DOHH2 (cell line): ENCODE results near the gene LANCL2.

Source experiments
- H3F3A ChIP-seq: fragments of 200-600 bp; sonication (generic), shearing (Covaris generic); 2 replicates; pipeline ENCODE4 v1.6.0; 2016; ENCODE audit warnings: antibody characterized with exemption, mild to moderate bottlenecking; ENCODE audit not compliant: control insufficient read depth, insufficient read depth
- H3K27ac ChIP-seq: fragments of 200-600 bp; sonication (generic); 2 replicates; pipeline ENCODE4 v1.5.1; 2014; ENCODE audit warnings: low read depth, mild to moderate bottlenecking, low read length, moderate library complexity
- H3K27me3 ChIP-seq: fragments of 200-600 bp; sonication (generic); 2 replicates; pipeline ENCODE4 v1.6.1; 2014; ENCODE audit warnings: mild to moderate bottlenecking, low read length, mixed read lengths; ENCODE audit not compliant: control insufficient read depth
- H3K36me3 ChIP-seq: fragments of 200-600 bp; sonication (generic); 2 replicates; pipeline ENCODE4 v1.6.1; 2014; ENCODE audit warnings: mild to moderate bottlenecking, low read length, moderate library complexity, mixed read lengths; ENCODE audit not compliant: control insufficient read depth
- H3K4me1 ChIP-seq: fragments of 200-600 bp; sonication (generic); 2 replicates; pipeline ENCODE4 v1.6.1; 2014; ENCODE audit warnings: mild to moderate bottlenecking, low read length, mixed read lengths; ENCODE audit not compliant: control insufficient read depth
- H3K4me2 ChIP-seq: fragments of 200-600 bp; sonication (generic); 2 replicates; pipeline ENCODE4 v1.6.0; 2014; ENCODE audit warnings: mild to moderate bottlenecking, low read length, moderate library complexity
- H3K4me3 ChIP-seq: fragments of 200-600 bp; sonication (generic); 2 replicates; pipeline ENCODE4 v1.5.1; 2014; ENCODE audit warnings: mild to moderate bottlenecking, low read length, mixed read lengths
- H3K79me2 ChIP-seq: fragments of 200-600 bp; sonication (generic); 2 replicates; pipeline ENCODE4 v1.6.1; 2014; ENCODE audit warnings: mild to moderate bottlenecking, low read length, mixed read lengths; ENCODE audit not compliant: control insufficient read depth
- H3K9me2 ChIP-seq: fragments of 200-600 bp; sonication (generic); replicated peaks from 2 replicates; pipeline ENCODE4 v1.6.1; 2014; ENCODE audit warnings: mild to moderate bottlenecking, low read length, mixed read lengths; ENCODE audit not compliant: control insufficient read depth
- H3K9me3 ChIP-seq: fragments of 200-600 bp; sonication (generic); 2 replicates; pipeline ENCODE4 v1.6.1; 2014; ENCODE audit warnings: antibody characterized with exemption, low read length, mixed read lengths; ENCODE audit not compliant: control insufficient read depth, insufficient read depth
- H4K20me1 ChIP-seq: fragments of 200-600 bp; sonication (generic); 2 replicates; pipeline ENCODE4 v1.6.0; 2014; ENCODE audit warnings: low read depth, mild to moderate bottlenecking, antibody characterized with exemption, low read length, moderate library complexity; ENCODE audit not compliant: control insufficient read depth, insufficient read depth
- EZH2phosphoT487 ChIP-seq: fragments of 200-600 bp; sonication (generic); IDR thresholded peaks from 2 replicates; pipeline ENCODE4 v1.6.1; 2017; ENCODE audit warnings: borderline replicate concordance, mild to moderate bottlenecking, antibody characterized with exemption, low read length, moderate library complexity, mixed read lengths
- TF ChIP-seq, protein P1 (sequence below): fragments of 200-600 bp; sonication (generic); IDR thresholded peaks from one replicate; pipeline ENCODE4 v1.5.1; 2014; ENCODE audit warnings: antibody characterized with exemption, mild to moderate bottlenecking, low read depth, low read length; ENCODE audit not compliant: poor library complexity, severe bottlenecking

LANCL2 gene

GRCh38 chr7:55444786-55445185 is 79.6 kb downstream of the LANCL2 start:
- Histone ChIP-seq H3K9me3 (no peaks in the 10 kb centered on the region), H3K4me1 (no peaks in the 10 kb centered on the region), H3K9me2 (no peaks in the 10 kb centered on the region), H3F3A (no peaks in the 10 kb centered on the region), H3K4me2 (no peak overlapping the region), H4K20me1 (no peaks in the 10 kb centered on the region), H3K79me2 (no peaks in the 10 kb centered on the region), H3K36me3 (no peaks in the 10 kb centered on the region), H3K27me3 (no peaks in the 10 kb centered on the region), H3K4me3 (no peak overlapping the region), H3K27ac (no peak overlapping the region)
- no peak for TF ChIP-seq EZH2phosphoT487
- TF ChIP-seq, protein P1, sequence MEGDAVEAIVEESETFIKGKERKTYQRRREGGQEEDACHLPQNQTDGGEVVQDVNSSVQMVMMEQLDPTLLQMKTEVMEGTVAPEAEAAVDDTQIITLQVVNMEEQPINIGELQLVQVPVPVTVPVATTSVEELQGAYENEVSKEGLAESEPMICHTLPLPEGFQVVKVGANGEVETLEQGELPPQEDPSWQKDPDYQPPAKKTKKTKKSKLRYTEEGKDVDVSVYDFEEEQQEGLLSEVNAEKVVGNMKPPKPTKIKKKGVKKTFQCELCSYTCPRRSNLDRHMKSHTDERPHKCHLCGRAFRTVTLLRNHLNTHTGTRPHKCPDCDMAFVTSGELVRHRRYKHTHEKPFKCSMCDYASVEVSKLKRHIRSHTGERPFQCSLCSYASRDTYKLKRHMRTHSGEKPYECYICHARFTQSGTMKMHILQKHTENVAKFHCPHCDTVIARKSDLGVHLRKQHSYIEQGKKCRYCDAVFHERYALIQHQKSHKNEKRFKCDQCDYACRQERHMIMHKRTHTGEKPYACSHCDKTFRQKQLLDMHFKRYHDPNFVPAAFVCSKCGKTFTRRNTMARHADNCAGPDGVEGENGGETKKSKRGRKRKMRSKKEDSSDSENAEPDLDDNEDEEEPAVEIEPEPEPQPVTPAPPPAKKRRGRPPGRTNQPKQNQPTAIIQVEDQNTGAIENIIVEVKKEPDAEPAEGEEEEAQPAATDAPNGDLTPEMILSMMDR = no peak

- Histone ChIP-seq H3K4me3 (no peak overlapping the region), H3K9me3 (no peaks in the 10 kb centered on the region), H3K4me1 (no peaks in the 10 kb centered on the region), H3K27me3 (no peaks in the 10 kb centered on the region), H3K79me2 (no peaks in the 10 kb centered on the region), H3K36me3 (no peaks in the 10 kb centered on the region), H4K20me1 (no peaks in the 10 kb centered on the region), H3K4me2 (no peak overlapping the region), H3K27ac (no peak overlapping the region), H3F3A (no peaks in the 10 kb centered on the region), H3K9me2 (no peaks in the 10 kb centered on the region)
- no peak for TF ChIP-seq EZH2phosphoT487
- TF ChIP-seq, protein P1 = no peak
Measured at GRCh38 chr7:55448526-55448925, 83.4 kb downstream of the LANCL2 start.

GRCh38 chr7:55449205-55449991 is 84.3 kb downstream of the LANCL2 start:
- H3K4me1 ChIP-seq = no peaks in the 10 kb centered on the region
- no peaks in the 10 kb centered on the region for H3F3A ChIP-seq
- no peaks in the 10 kb centered on the region for H3K9me2 ChIP-seq
- H3K79me2 ChIP-seq = no peaks in the 10 kb centered on the region
- H3K36me3 ChIP-seq = no peaks in the 10 kb centered on the region
- H3K4me2 ChIP-seq = no peak overlapping the region
- H4K20me1 ChIP-seq = no peaks in the 10 kb centered on the region
- no peaks in the 10 kb centered on the region for H3K27me3 ChIP-seq
- TF ChIP-seq, protein P1 = no peak
- no peak for TF ChIP-seq EZH2phosphoT487
- no peaks in the 10 kb centered on the region for H3K9me3 ChIP-seq
- H3K4me3 ChIP-seq = no peak overlapping the region
- H3K27ac ChIP-seq = no peak overlapping the region
